Kidney (tissue), 14 donors: ENCODE results near the gene RIN1. TPM values are rescaled to one million over a fixed set of nuclear protein-coding genes. Genes with fewer than 3 reads are reported as not detected.

Experiments used
- DNase-seq, 5 donors: peaks; one replicate each; pipeline ENCODE4 v3.0.0-alpha.2; 2013 to 2020
- FAIRE-seq: peaks from 2 replicates; lab custom pipeline; 2012; peaks lifted over from hg19 to GRCh38; lab: Jason Lieb, UNC
- H3K27ac ChIP-seq, 2 donors: one replicate each; pipeline ENCODE4 v1.7.0; 2013; ENCODE audit warnings: low read depth in 2 of 2, low read length in 2 of 2, inconsistent platforms in 1 of 2
- H3K27me3 ChIP-seq: one replicate; pipeline ENCODE4 v1.7.1; 2013; ENCODE audit warnings: low read length, inconsistent platforms; ENCODE audit not compliant: control insufficient read depth, insufficient read depth
- H3K36me3 ChIP-seq, 3 donors: one replicate each; pipeline versions ENCODE4 v1.7.0 to v1.7.1; 2013; ENCODE audit warnings: low read length in 3 of 3, control low read depth in 1 of 3, inconsistent platforms in 1 of 3; ENCODE audit not compliant: insufficient read depth in 3 of 3, control insufficient read depth in 2 of 3
- H3K4me1 ChIP-seq, 3 donors: one replicate each; pipeline versions ENCODE4 v1.7.0 to v1.7.1; 2013; ENCODE audit warnings: low read length in 3 of 3, inconsistent platforms in 1 of 3, low read depth in 1 of 3; ENCODE audit not compliant: control insufficient read depth in 2 of 3, insufficient read depth in 2 of 3
- H3K4me3 ChIP-seq, 3 donors: one replicate each; pipeline versions ENCODE4 v1.7.0 to v1.8.1; 2013; ENCODE audit warnings: low read length in 3 of 3, control low read depth in 1 of 3, inconsistent platforms in 1 of 3
- H3K9ac ChIP-seq, 3 donors: one replicate each; pipeline versions ENCODE4 v1.7.0 to v1.7.1; 2013; ENCODE audit warnings: low read length in 3 of 3, control low read depth in 1 of 3, inconsistent platforms in 1 of 3
- H3K9me3 ChIP-seq, 3 donors: one replicate each; pipeline versions ENCODE4 v1.7.0 to v1.7.1; 2013; ENCODE audit warnings: low read length in 3 of 3, control low read depth in 1 of 3, inconsistent platforms in 1 of 3; ENCODE audit not compliant: control insufficient read depth in 2 of 3, insufficient read depth in 1 of 3
- CTCF ChIP-seq: IDR thresholded peaks from 3 replicates; pipeline ENCODE4 v1.5.1; 2012; ENCODE audit warnings: mild to moderate bottlenecking, moderate library complexity, borderline replicate concordance; ENCODE audit not compliant: insufficient read depth; ENCODE audit errors: extremely low read depth
- intact Hi-C: fragments of 100-400 bp; cut with DNase I; formaldehyde crosslinking; loops from one replicate; pipeline ENCODE4 v1.11.1; 2022
- polyA plus RNA-seq: library from polyadenylated mRNA; stranded (reverse); fragments of 350-450 nt; fragmentation: Illumina TruSeq; extraction: RNeasy Lipid Tissue Mini Kit (QIAGEN cat#74804); gene quantifications from one replicate; pipeline ENCODE4 v1.2.3, GENCODE V29; 2014; ENCODE audit warnings: low read depth, low replicate concordance; ENCODE audit not compliant: insufficient read depth
- total RNA-seq: library from RNA; stranded (reverse); fragmentation: NEBNext Ultra II Directional; extraction: Animal tissue kit (Norgen Biotek cat#: 25700); gene quantifications from one replicate; pipeline ENCODE4 v1.2.1, GENCODE V29; 2021
- donor health status: control.
- donor health status: control.
- donor health status: control.
- donor health status: control.
- donor health status: control.
- donor health status: DM: yes; HTN: yes; CAD: no.
- donor health status: Normal renal cell carcinoma (clear cell type).

The RIN1 gene
- total and polyA plus RNA-seq, 2 donors from 2014 or later, result 2.3 to 9.2 TPM

- no peak for TF ChIP-seq CTCF
- H3K4me1 ChIP-seq, result peaks cover 2 to 20% (median 13%) of the 10 kb centered on the region in 3 donors
- no peak overlapping the region for H3K4me3 ChIP-seq
- intact Hi-C loops, result no loop called here
- DNase-seq (peak in 1 of 5 donors; percentile 60), FAIRE-seq (no peak)
- H3K9me3 ChIP-seq, result no peaks in the 10 kb centered on the region
- H3K9ac ChIP-seq, result no peak overlapping the region
- no peak overlapping the region for H3K27ac ChIP-seq
- H3K36me3 ChIP-seq, result peaks cover 0 to 22% (median 20%) of the 10 kb centered on the region in 3 donors
- H3K27me3 ChIP-seq, result no peaks in the 10 kb centered on the region
Measured at GRCh38 chr11:66340596-66341501, 4.6 kb upstream of the RIN1 start.

DNA sequence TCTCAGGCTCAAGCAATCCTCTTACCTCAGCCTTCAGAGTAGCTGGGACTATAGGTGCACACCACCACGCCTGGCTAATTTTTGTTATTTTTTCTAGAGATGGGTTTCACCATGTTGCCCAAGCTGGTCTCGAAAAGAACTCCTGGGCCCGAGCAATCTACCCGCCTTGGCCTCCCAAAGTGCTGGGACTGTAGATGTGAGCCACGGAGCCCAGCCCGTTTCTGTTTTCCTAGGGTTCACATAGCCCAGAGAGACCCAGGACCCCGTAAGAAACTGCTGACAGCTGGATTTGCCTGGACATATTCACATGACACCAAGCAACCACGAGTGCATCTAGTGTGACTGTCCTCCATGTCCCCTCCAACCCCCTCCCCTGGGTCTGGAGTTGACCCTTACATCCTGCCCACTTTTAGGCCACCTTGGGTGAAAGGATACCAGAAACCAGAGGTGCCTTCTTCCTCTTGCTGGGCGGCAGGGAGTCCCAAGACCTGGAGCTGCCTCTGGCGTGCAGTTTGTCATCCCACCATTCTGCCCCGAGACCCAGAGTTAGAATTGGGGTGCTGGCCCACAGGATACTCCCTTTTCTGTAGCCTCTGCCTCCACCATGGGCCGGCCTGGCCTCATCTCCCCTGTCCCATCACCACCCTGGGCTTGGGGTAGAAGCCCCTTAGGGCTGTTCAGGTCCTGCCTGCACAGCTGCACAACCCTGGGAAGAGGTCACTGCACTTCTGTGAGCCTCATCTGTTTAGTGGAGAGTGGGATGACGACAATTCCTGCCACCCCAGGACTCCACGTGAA is 3.7 kb upstream of the RIN1 start:
- no peak overlapping the region for H3K4me3 ChIP-seq
- intact Hi-C loops, result no loop called here
- H3K36me3 ChIP-seq, result peaks cover 0 to 22% (median 20%) of the 10 kb centered on the region in 3 donors
- peaks cover 2 to 17% (median 7%) of the 10 kb centered on the region in 3 donors for H3K4me1 ChIP-seq
- no peak for TF ChIP-seq CTCF
- DNase-seq (peak in 1 of 5 donors; percentile 48), FAIRE-seq (no peak)
- no peak overlapping the region for H3K27ac ChIP-seq
- no peaks in the 10 kb centered on the region for H3K9me3 ChIP-seq
- no peak overlapping the region for H3K9ac ChIP-seq
- H3K27me3 ChIP-seq, result no peaks in the 10 kb centered on the region

- no peak overlapping the region for H3K27ac ChIP-seq
- no peak overlapping the region for H3K9ac ChIP-seq
- intact Hi-C loops, result no loop called here
- peak in 1 of 5 donors; percentile 50 for DNase-seq
- H3K36me3 ChIP-seq, result peaks cover 0 to 22% (median 20%) of the 10 kb centered on the region in 3 donors
- H3K9me3 ChIP-seq, result no peaks in the 10 kb centered on the region
- no peak for FAIRE-seq
- no peaks in the 10 kb centered on the region for H3K27me3 ChIP-seq
- H3K4me3 ChIP-seq, result no peak overlapping the region
- TF ChIP-seq CTCF, result no peak
- peaks cover 2 to 14% (median 5%) of the 10 kb centered on the region in 3 donors for H3K4me1 ChIP-seq
Measured at GRCh38 chr11:66339162-66339675, 3.0 kb upstream of the RIN1 start.
